ENCODE results near the gene NISCH. TPM values are rescaled to one million over a fixed set of nuclear protein-coding genes. Genes with fewer than 3 reads are reported as not detected.

NISCH gene
- total RNA-seq, 1 experiment from 2014 or later: 63.4 TPM

DNA sequence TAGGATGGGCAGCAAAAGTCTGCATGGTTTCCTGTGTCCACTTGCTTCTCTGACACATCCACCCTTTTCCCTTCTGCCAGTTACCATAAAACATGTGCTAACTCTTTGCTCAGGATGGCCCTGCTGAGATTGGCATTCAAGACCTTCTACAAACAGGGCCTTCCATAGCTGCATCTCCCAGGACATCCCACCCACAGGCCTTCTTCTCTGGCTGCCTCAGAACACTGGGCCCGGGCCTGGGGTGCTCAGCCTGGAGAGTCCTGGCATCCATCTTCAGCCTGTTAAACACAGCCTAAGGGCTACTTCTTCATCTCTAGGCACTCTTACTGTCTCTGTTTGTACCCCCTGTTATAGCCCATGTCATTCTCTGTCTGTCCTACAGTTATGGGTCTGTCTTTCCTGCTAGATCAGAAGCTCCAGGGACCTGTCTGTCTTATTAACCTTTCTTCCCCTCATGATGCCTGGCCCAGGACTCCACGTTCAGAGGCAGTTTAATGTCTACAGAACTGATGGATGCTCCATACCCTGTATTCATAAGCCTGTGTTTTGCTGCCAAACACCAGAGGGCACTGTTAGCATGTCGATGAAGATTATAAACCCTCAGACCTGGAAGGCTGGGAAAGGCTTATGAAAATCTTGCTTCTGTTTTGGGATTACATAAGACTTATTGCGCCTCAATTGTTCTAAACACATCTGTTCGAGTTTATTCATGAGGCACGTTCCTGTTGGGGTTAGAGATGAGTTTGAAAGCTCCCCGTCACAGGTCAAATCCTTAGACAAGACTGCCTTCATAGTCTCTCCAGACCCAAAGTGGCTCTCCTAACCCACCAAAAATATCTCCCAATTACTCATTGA, 27.0 kb upstream of the NISCH start:
- no TSS peak for BruUV-seq (replicated peaks)

GRCh38 chr3:52429031-52429430, 26.4 kb upstream of the NISCH start:
- Histone ChIP-seq H3K27me3 (ENCODE audit: control insufficient read depth, insufficient read depth, low read length) (no peaks in the 10 kb centered on the region), H3K9me3 (ENCODE audit: control insufficient read depth, insufficient read depth, low read depth, low read length) (no peaks in the 10 kb centered on the region), H3K4me3 (ENCODE audit: low read depth in 2 of 2, low read length in 2 of 2) (no peak overlapping the region), H3K4me1 (ENCODE audit: control insufficient read depth, insufficient read depth, low read length) (no peaks in the 10 kb centered on the region), H3K27ac (ENCODE audit: low read length) (no peak overlapping the region), H3K36me3 (ENCODE audit: control insufficient read depth, insufficient read depth, low read length) (no peaks in the 10 kb centered on the region)
- intact Hi-C loops (cut with micrococcal nuclease; ENCODE audit: unreplicated experiment): no loop called here
- CTCF ChIA-PET: no interaction called here
- POLR2A ChIA-PET: no interaction called here
- in situ Hi-C loops (cut with HindIII; ENCODE audit: low pct_unique_long_range_greater_than_20kb, low sequenced_read_pairs): no loop called here
- DNase-seq (ENCODE audit: low read depth, low spot score) (no peak), ATAC-seq (no peak)
- no TSS peak for BruUV-seq (replicated peaks)
- TF ChIP-seq, protein P1, sequence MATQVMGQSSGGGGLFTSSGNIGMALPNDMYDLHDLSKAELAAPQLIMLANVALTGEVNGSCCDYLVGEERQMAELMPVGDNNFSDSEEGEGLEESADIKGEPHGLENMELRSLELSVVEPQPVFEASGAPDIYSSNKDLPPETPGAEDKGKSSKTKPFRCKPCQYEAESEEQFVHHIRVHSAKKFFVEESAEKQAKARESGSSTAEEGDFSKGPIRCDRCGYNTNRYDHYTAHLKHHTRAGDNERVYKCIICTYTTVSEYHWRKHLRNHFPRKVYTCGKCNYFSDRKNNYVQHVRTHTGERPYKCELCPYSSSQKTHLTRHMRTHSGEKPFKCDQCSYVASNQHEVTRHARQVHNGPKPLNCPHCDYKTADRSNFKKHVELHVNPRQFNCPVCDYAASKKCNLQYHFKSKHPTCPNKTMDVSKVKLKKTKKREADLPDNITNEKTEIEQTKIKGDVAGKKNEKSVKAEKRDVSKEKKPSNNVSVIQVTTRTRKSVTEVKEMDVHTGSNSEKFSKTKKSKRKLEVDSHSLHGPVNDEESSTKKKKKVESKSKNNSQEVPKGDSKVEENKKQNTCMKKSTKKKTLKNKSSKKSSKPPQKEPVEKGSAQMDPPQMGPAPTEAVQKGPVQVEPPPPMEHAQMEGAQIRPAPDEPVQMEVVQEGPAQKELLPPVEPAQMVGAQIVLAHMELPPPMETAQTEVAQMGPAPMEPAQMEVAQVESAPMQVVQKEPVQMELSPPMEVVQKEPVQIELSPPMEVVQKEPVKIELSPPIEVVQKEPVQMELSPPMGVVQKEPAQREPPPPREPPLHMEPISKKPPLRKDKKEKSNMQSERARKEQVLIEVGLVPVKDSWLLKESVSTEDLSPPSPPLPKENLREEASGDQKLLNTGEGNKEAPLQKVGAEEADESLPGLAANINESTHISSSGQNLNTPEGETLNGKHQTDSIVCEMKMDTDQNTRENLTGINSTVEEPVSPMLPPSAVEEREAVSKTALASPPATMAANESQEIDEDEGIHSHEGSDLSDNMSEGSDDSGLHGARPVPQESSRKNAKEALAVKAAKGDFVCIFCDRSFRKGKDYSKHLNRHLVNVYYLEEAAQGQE (IDR thresholded peaks at IDR 0.05; ENCODE audit: insufficient read depth in 1 of 2, low read depth in 2 of 2, low read length in 1 of 2): no peak
- TF ChIP-seq POLR2AphosphoS5 (IDR thresholded peaks at IDR 0.05; ENCODE audit: low read depth, low read length): no peak
- no peak for TF ChIP-seq SIN3A (IDR thresholded peaks at IDR 0.05; ENCODE audit: borderline replicate concordance, insufficient read depth, low read depth, low read length)
- no peak for TF ChIP-seq TCF7L2 (IDR thresholded peaks at IDR 0.05; ENCODE audit: low read depth, low read length)
- TF ChIP-seq, protein P2, sequence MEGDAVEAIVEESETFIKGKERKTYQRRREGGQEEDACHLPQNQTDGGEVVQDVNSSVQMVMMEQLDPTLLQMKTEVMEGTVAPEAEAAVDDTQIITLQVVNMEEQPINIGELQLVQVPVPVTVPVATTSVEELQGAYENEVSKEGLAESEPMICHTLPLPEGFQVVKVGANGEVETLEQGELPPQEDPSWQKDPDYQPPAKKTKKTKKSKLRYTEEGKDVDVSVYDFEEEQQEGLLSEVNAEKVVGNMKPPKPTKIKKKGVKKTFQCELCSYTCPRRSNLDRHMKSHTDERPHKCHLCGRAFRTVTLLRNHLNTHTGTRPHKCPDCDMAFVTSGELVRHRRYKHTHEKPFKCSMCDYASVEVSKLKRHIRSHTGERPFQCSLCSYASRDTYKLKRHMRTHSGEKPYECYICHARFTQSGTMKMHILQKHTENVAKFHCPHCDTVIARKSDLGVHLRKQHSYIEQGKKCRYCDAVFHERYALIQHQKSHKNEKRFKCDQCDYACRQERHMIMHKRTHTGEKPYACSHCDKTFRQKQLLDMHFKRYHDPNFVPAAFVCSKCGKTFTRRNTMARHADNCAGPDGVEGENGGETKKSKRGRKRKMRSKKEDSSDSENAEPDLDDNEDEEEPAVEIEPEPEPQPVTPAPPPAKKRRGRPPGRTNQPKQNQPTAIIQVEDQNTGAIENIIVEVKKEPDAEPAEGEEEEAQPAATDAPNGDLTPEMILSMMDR (IDR thresholded peaks at IDR 0.05): no peak

More for the DNA sequence above, 27.0 kb upstream of the NISCH start:
- Histone ChIP-seq H3K36me3 (ENCODE audit: control insufficient read depth, insufficient read depth, low read length) (no peaks in the 10 kb centered on the region), H3K27me3 (ENCODE audit: control insufficient read depth, insufficient read depth, low read length) (no peaks in the 10 kb centered on the region), H3K9me3 (ENCODE audit: control insufficient read depth, insufficient read depth, low read depth, low read length) (no peaks in the 10 kb centered on the region), H3K4me1 (ENCODE audit: control insufficient read depth, insufficient read depth, low read length) (no peaks in the 10 kb centered on the region), H3K4me3 (ENCODE audit: low read depth in 2 of 2, low read length in 2 of 2) (no peak overlapping the region), H3K27ac (ENCODE audit: low read length) (no peak overlapping the region)
- TF ChIP-seq, protein P1 (IDR thresholded peaks at IDR 0.05; ENCODE audit: insufficient read depth in 1 of 2, low read depth in 2 of 2, low read length in 1 of 2): no peak
- TF ChIP-seq TCF7L2 (IDR thresholded peaks at IDR 0.05; ENCODE audit: low read depth, low read length) (no peak), SIN3A (IDR thresholded peaks at IDR 0.05; ENCODE audit: borderline replicate concordance, insufficient read depth, low read depth, low read length) (no peak)
- TF ChIP-seq, protein P2 (IDR thresholded peaks at IDR 0.05): peak; percentile 79
- ATAC-seq (peak; percentile 97), DNase-seq (ENCODE audit: low read depth, low spot score) (no peak)
- ChIA-PET CTCF (interaction anchor here (0.8 kb wide), 1 partner anchor 20 kb away, joined by 6 read pairs; no protein-coding TSS in a partner anchor), POLR2A (no interaction called here)
- intact Hi-C loops (cut with micrococcal nuclease; ENCODE audit: unreplicated experiment) (no loop called here), in situ Hi-C loops (cut with HindIII; ENCODE audit: low pct_unique_long_range_greater_than_20kb, low sequenced_read_pairs) (no loop called here)

Data from Panc1 (cell line).